Osteoblast (primary cell): ENCODE measurements around the gene ASB18. TPM values are rescaled to one million over a fixed set of nuclear protein-coding genes. Genes with fewer than 3 reads are reported as not detected.

ENCODE experiments used
- DNase-seq: peaks from one replicate; pipeline ENCODE4 v3.0.0; 2011; ENCODE audit warnings: low spot score, mixed read lengths; ENCODE audit not compliant: insufficient read length; ENCODE audit errors: missing footprints
- H2AFZ ChIP-seq: 2 replicates; pipeline ENCODE4 v1.6.0; 2011; ENCODE audit warnings: mild to moderate bottlenecking, low read length
- H3K27ac ChIP-seq: 2 replicates; pipeline ENCODE4 v1.5.1; 2011; ENCODE audit warnings: mild to moderate bottlenecking, low read depth, low read length, moderate library complexity
- H3K27me3 ChIP-seq: 2 replicates; pipeline ENCODE4 v1.6.0; 2012; ENCODE audit warnings: mild to moderate bottlenecking, control low read depth, inconsistent platforms, low read length, moderate library complexity; ENCODE audit not compliant: insufficient read depth
- H3K36me3 ChIP-seq: 2 replicates; pipeline ENCODE4 v1.5.1; 2011; ENCODE audit warnings: mild to moderate bottlenecking, low read length, control low read depth, moderate library complexity; ENCODE audit not compliant: insufficient read depth
- H3K4me1 ChIP-seq: 2 replicates; pipeline ENCODE4 v1.5.1; 2011; ENCODE audit warnings: mild to moderate bottlenecking, low read length, control low read depth, moderate library complexity; ENCODE audit not compliant: insufficient read depth
- H3K4me2 ChIP-seq: 2 replicates; pipeline ENCODE4 v1.6.0; 2011; ENCODE audit warnings: mild to moderate bottlenecking, low read length; ENCODE audit not compliant: insufficient read depth
- H3K4me3 ChIP-seq: fragments of 200-600 bp; sonication (generic); 3 replicates; pipeline ENCODE4 v1.5.1; 2012; ENCODE audit warnings: mild to moderate bottlenecking, low read length, inconsistent platforms; ENCODE audit not compliant: insufficient read depth
- H3K79me2 ChIP-seq: 2 replicates; pipeline ENCODE4 v1.6.0; 2012; ENCODE audit warnings: mild to moderate bottlenecking, low read length, control low read depth, inconsistent platforms; ENCODE audit not compliant: insufficient read depth
- H3K9me3 ChIP-seq: 2 replicates; pipeline ENCODE4 v1.5.1; 2011; ENCODE audit warnings: low read depth, low read length, control low read depth
- H4K20me1 ChIP-seq: 2 replicates; pipeline ENCODE4 v1.6.0; 2012; ENCODE audit warnings: mild to moderate bottlenecking, low read length, control low read depth; ENCODE audit not compliant: insufficient read depth
- CTCF ChIP-seq: IDR thresholded peaks from 2 replicates; pipeline ENCODE4 v1.5.1; 2011; ENCODE audit warnings: mild to moderate bottlenecking, low read depth, low read length, moderate library complexity; ENCODE audit errors: extremely low read depth
- total RNA-seq: library from RNA; depleted of rRNA; stranded (reverse); fragments of >200 nt; gene quantifications from 2 replicates; pipeline ENCODE4 v1.2.3, GENCODE V29; 2012

ASB18 gene
- total RNA-seq, 1 donor = not detected

DNA sequence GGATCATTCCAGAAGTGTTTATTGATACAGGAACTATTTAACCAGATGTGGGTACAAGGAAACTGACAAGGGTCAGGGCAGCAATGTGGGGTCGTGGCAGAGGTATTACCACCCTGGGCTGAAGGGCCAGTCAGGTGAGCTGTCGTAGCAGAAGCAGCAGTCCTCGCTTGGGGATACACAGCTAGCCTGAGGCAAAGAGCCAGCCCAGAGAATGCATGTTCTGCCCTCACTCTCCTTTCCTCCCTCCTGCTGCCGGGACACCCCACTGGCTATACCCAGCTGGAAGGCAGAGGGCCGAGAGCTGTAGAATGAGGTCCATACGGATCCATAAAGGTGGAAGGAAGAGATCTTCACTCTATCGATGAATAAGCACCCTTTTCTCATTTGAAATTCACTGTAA, 63.8 kb downstream of the ASB18 start:
- DNase-seq = no peak
- Histone ChIP-seq H3K36me3 (no peaks in the 10 kb centered on the region), H3K27ac (no peak overlapping the region)

DNA sequence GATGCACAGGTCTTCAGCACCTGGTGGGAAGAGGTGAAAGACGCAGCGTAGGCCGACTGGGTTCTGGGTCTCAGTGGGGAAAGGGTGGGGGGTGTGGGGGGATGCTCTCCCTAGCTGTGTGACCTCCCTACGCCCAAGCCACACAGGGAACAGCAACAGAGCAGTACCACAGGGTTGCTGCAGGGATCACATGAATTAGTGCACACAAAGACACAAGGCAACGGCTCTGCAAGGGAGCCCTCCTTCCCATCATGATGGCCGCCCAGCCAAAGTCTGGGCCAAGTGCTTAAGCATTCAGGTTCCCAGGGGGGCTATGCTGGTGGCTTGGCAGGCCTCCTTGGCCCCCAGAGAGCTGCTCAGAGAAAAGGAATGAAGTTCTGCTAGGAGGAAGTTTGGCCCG, 67.8 kb downstream of the ASB18 start:
- H3K36me3 ChIP-seq = no peaks in the 10 kb centered on the region
- H4K20me1 ChIP-seq = no peaks in the 10 kb centered on the region
- H3K4me1 ChIP-seq = no peaks in the 10 kb centered on the region
- no peaks in the 10 kb centered on the region for H3K9me3 ChIP-seq
- H3K79me2 ChIP-seq = no peaks in the 10 kb centered on the region
- peak; percentile 32 for DNase-seq
- H3K27ac ChIP-seq = no peak overlapping the region
- no peak overlapping the region for H2AFZ ChIP-seq
- no peak overlapping the region for H3K4me3 ChIP-seq
- no peaks in the 10 kb centered on the region for H3K27me3 ChIP-seq
- TF ChIP-seq CTCF = no peak
- no peak overlapping the region for H3K4me2 ChIP-seq

More for the DNA sequence above, 63.8 kb downstream of the ASB18 start:
- no peak overlapping the region for H3K4me2 ChIP-seq
- H2AFZ ChIP-seq = no peak overlapping the region
- H3K27me3 ChIP-seq = no peaks in the 10 kb centered on the region
- H3K79me2 ChIP-seq = no peaks in the 10 kb centered on the region
- TF ChIP-seq CTCF = no peak
- H3K4me3 ChIP-seq = no peak overlapping the region
- no peaks in the 10 kb centered on the region for H3K9me3 ChIP-seq
- H4K20me1 ChIP-seq = no peaks in the 10 kb centered on the region
- H3K4me1 ChIP-seq = no peaks in the 10 kb centered on the region

- H3K4me2 ChIP-seq = no peak overlapping the region
- H3K4me3 ChIP-seq = no peak overlapping the region
- no peaks in the 10 kb centered on the region for H3K9me3 ChIP-seq
- no peak for TF ChIP-seq CTCF
- H3K79me2 ChIP-seq = no peaks in the 10 kb centered on the region
- H3K36me3 ChIP-seq = no peaks in the 10 kb centered on the region
- no peaks in the 10 kb centered on the region for H3K27me3 ChIP-seq
- no peaks in the 10 kb centered on the region for H3K4me1 ChIP-seq
- no peak for DNase-seq
- no peak overlapping the region for H3K27ac ChIP-seq
- H2AFZ ChIP-seq = no peak overlapping the region
- no peaks in the 10 kb centered on the region for H4K20me1 ChIP-seq
Observed at GRCh38 chr2:236195726-236196125, 68.5 kb downstream of the ASB18 start.

DNA sequence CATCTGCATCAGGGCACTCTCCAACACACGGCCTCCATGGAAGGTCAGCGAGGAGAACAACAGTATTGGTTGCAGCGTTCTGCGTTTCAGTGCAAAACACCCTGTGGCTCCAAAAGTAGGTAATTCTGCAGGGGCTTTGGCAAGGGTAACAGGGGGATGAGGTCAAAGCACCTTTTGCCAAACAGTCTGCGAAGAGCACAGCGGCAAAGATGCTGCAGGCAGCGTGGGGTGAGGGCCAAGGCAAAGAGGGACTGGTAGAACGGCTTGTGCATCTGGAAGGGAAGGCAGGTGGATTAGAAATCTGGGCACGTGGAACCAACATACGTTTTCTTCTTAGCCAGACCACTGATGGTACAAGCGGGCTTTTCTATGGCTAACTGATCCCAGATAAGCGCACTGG, 69.4 kb downstream of the ASB18 start:
- Histone ChIP-seq H3K4me2 (no peak overlapping the region), H3K36me3 (no peaks in the 10 kb centered on the region), H3K9me3 (no peaks in the 10 kb centered on the region), H3K27me3 (no peaks in the 10 kb centered on the region), H2AFZ (no peak overlapping the region), H3K4me1 (no peaks in the 10 kb centered on the region), H3K79me2 (no peaks in the 10 kb centered on the region), H3K27ac (no peak overlapping the region), H3K4me3 (no peak overlapping the region), H4K20me1 (no peaks in the 10 kb centered on the region)
- DNase-seq = peak; percentile 15
- TF ChIP-seq CTCF = no peak
